Activated T-helper 1 cell treated with anti-CD3 and anti-CD28 coated beads, Interleukin-2, amount 50 U/mL, for 16 hours (primary cell): ENCODE data around the gene BAIAP2.

ENCODE experiments used
- DNase-seq, 2 donors: peaks; one replicate each; pipeline ENCODE4 v3.0.0-alpha.2; 2020; ENCODE audit warnings: low read depth in 1 of 2, low spot score in 1 of 2

BAIAP2 gene

GRCh38 chr17:81085420-81085911 is 50.5 kb downstream of the BAIAP2 start:
- no peak for DNase-seq

- no peak for DNase-seq
Measured at GRCh38 chr17:81086789-81087551, 52.0 kb downstream of the BAIAP2 start.

DNA sequence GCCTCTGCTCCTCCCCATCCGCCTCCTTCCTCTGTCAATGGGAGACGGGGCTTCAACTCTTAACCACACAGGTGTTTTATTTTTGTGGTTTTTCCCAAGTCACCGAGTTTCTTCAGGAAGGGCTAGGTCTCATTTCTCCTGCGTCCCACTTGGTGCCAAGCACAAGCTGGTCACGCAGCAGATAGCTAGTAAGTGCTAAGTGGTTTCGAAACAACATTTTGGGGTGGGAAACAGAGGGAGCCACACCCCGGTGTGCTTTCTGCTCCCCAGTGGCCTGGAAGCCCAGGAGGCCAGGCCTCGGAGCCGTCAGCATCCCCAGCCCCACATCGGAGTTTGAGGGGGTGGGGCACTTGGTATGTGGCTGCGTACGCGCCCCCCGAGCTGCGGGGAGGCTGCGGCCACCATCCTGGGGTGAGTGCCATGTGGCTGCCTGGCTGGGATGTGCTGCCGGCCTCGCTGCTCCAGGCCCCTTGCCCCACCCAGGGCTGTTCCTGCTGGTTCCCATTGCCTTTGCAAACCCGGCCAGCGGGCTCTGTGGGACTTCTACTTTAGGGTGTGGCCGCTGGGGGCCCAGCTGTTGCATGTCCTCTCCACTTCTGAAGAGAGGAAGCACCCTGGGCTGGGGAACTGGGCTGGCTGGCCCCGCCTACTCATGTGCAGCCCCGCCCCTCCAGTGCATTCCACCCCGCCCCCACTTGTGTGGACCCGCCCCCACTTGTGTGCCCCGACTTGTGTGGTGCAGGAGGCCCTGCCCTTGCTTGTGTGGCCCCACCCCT is 55.6 kb downstream of the BAIAP2 start:
- DNase-seq: no peak

- no peak for DNase-seq
Measured at GRCh38 chr17:81091154-81091553, 56.2 kb downstream of the BAIAP2 start.

DNA sequence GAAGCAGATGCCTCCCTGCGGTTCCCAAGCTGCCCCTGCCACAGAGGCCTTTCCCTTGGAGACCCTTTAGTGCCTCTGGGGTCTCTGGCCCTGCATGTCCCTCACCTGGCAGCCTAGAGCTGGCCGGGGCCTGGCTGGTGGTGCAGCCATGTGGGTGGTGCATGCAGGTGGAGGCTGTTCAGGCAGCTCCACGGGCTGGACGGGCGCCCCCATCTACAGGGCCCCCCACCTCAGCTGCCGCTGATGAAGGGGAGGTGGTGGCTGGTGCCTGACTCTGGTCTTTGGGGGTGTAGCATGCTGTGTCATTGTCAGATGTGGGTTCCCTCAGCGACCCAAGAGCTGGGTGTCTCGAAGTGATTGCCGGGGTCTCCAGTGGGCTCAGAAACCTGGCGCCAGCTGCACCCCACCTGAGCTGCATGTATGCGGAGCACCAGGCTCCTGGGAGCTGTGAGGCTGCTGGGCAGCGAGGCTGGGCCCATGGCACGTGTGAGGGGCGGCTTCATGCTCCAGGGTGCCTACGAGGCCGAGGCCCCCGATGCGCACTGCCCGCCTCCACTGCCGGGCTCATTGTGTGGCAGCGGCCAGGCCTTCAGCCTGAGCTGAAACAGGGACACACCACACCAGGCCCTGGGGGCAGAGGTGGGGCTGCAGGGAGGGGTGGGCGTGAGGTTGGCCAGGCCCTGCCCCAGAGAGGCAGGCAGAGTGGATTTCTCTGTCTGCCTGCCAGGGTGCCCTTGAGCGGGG is 57.0 kb downstream of the BAIAP2 start:
- no peak for DNase-seq

- no peak for DNase-seq
Measured at GRCh38 chr17:81092518-81093095, 57.7 kb downstream of the BAIAP2 start.

- DNase-seq: no peak
Measured at GRCh38 chr17:81093619-81094508, 58.9 kb downstream of the BAIAP2 start.

- DNase-seq: peak; percentile 80 to 92
Measured at GRCh38 chr17:81094509-81095382, 59.8 kb downstream of the BAIAP2 start.

GRCh38 chr17:81095383-81095762 is 60.4 kb downstream of the BAIAP2 start:
- DNase-seq: no peak

GRCh38 chr17:81096741-81097133 is 61.8 kb downstream of the BAIAP2 start:
- no peak for DNase-seq

GRCh38 chr17:81097134-81097942 is 62.4 kb downstream of the BAIAP2 start:
- DNase-seq: peak in 1 of 2 donors; percentile 57

GRCh38 chr17:81097943-81098308 is 63.0 kb downstream of the BAIAP2 start:
- no peak for DNase-seq

GRCh38 chr17:81099888-81100287 is 64.9 kb downstream of the BAIAP2 start:
- DNase-seq: no peak

- DNase-seq: no peak
Measured at GRCh38 chr17:81100668-81101067, 65.7 kb downstream of the BAIAP2 start.

DNA sequence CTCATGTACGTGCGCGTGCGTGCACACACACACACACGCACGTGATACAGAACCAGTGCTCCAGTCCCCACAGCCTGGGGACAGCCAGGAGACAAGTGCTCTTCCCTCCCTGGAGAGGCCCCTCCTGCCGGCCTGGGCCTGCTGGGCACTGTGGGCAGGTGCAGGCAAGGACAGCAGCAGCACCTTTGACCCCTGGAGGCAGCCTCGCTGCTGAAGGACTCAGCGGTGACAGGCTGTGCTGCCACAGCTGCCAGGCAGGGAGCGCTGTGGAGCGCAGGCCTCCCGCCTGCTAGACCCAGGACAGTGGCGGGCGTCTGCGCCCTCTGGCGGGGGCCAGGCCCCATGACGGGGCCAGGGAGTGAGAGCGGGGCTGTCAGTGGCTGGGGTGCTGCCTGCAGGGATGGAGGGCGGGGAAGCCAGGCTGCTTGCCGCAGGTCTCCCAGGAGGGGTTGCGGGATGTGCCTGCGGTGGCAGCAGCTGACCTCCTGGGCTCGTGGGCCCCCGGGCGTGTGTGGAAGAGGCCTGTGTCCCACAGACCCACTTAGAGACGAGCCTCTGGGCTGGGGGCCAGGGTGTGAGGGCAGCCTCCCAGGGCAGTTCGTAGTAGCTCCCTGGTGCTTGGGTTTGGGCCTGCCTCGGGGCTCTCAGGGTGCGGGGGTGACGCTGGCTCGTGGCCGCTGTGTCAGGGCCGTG is 66.8 kb downstream of the BAIAP2 start:
- DNase-seq: peak; percentile 71 to 86

- no peak for DNase-seq
Measured at GRCh38 chr17:81102352-81102751, 67.4 kb downstream of the BAIAP2 start.

DNA sequence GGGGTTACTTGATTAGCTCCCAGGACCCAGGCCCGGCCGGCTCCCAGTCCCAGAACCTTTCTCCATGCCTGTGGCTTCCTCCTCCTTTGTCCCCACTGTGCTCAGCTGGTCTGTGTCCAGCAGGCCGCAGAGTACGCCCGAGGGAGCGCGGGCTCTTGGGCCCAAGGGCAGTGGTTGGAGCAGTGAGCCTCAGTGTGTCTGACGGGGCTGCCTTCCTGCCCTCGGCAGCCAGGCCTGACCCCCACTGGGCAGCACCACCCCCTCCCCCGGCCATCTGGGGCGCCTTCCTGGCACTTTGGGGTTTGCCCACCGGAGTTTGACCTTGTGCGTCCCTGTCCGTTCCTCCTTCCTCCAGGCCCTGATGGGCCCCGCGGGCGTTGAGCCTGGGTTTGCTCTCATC is 67.9 kb downstream of the BAIAP2 start:
- DNase-seq: no peak

DNA sequence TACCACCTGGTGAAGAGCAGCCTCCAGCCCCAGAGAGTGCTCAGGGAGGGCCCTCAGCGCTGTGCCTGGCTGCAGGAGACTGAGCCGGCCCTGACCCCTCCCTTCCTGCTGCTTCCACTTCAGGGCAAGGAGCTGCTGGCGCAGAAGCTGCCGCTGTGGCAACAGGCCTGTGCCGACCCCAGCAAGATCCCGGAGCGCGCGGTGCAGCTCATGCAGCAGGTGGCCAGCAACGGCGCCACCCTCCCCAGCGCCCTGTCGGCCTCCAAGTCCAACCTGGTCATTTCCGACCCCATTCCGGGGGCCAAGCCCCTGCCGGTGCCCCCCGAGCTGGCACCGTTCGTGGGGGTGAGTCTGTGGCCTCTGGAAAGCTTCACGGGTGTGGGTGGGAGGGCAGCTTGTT is 68.4 kb downstream of the BAIAP2 start:
- DNase-seq: no peak
